ENCODE results near the gene DRC7. TPM values are rescaled to one million over a fixed set of nuclear protein-coding genes. Genes with fewer than 3 reads are reported as not detected.

Gene DRC7
- total RNA-seq, 4 donors from 2014 or later, result 0.22 to 7.1 TPM; not detected in 2

DNA sequence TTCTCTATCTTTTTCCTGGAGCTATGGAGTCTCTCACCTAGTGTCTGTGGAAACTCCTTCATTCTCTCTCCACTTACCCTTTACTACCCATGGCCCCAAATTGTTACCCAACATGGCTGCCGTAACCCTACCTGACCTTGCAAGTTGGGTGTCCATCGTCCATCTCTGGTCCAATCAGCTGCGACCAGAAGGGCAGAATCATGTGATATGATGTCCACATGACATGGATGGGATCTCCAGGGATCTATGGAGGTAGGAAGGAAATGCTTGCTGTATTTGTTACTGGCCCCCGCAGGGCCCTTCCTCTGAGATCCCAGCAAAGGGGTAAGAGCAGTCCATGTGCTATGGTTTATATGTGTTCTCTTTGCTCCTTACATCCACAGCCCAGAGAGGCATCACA is 8.0 kb upstream of the DRC7 start:
- H3K9me3 ChIP-seq, result no peaks in the 10 kb centered on the region
- no peaks in the 10 kb centered on the region for H3K36me3 ChIP-seq
- 73 to 75% methylated on average over 4 of the region's 4 CpGs for WGBS, 2 donors
- TF ChIP-seq POLR2A (IDR thresholded peaks at IDR 0.05), result no peak
- TF ChIP-seq, protein P1, sequence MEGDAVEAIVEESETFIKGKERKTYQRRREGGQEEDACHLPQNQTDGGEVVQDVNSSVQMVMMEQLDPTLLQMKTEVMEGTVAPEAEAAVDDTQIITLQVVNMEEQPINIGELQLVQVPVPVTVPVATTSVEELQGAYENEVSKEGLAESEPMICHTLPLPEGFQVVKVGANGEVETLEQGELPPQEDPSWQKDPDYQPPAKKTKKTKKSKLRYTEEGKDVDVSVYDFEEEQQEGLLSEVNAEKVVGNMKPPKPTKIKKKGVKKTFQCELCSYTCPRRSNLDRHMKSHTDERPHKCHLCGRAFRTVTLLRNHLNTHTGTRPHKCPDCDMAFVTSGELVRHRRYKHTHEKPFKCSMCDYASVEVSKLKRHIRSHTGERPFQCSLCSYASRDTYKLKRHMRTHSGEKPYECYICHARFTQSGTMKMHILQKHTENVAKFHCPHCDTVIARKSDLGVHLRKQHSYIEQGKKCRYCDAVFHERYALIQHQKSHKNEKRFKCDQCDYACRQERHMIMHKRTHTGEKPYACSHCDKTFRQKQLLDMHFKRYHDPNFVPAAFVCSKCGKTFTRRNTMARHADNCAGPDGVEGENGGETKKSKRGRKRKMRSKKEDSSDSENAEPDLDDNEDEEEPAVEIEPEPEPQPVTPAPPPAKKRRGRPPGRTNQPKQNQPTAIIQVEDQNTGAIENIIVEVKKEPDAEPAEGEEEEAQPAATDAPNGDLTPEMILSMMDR (IDR thresholded peaks at IDR 0.05), result no peak
- H3K27ac ChIP-seq, result no peak overlapping the region
- H3K4me1 ChIP-seq, result no peaks in the 10 kb centered on the region
- no peak for DNase-seq
- no peak overlapping the region for H3K4me3 ChIP-seq (replicated peaks in 1 of 3)
- no peaks in the 10 kb centered on the region for H3K27me3 ChIP-seq
- intact Hi-C loops (cut with DNase I), result no loop called here

DNA sequence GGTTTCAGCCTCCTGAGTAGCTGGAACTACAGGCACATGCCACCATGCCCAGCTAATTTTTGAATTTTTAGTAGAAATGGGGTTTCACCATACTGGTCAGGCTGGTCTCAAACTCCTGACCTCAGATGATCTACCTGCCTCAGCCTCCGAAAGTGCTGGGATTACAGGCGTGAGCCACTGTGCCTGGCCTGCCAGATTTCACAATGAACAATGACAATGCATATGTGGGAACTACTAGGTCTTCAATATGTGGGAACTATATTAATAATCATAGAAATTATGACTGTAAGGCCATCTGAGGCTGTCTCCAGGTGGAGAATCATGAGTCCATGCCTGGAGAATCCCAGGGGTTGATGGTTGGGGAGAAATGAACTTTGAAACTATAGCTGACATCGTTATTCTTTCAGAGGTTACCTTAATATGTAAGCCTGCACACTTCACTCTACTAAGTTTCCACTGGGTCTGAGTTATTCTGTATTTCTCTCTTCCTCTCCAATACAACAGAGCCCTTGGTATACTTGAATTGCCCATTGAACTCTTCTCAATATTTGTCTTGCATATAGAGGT is 7.2 kb upstream of the DRC7 start:
- no peak for TF ChIP-seq POLR2A (IDR thresholded peaks at IDR 0.05)
- TF ChIP-seq, protein P1 (IDR thresholded peaks at IDR 0.05), result no peak
- intact Hi-C loops (cut with DNase I), result no loop called here
- no peak overlapping the region for H3K27ac ChIP-seq
- no peak overlapping the region for H3K4me3 ChIP-seq (replicated peaks in 1 of 3)
- DNase-seq, result no peak
- no peaks in the 10 kb centered on the region for H3K27me3 ChIP-seq
- 89 to 98% methylated on average over 3 of the region's 3 CpGs for WGBS, 2 donors
- no peaks in the 10 kb centered on the region for H3K36me3 ChIP-seq
- no peaks in the 10 kb centered on the region for H3K4me1 ChIP-seq
- no peaks in the 10 kb centered on the region for H3K9me3 ChIP-seq

DNA sequence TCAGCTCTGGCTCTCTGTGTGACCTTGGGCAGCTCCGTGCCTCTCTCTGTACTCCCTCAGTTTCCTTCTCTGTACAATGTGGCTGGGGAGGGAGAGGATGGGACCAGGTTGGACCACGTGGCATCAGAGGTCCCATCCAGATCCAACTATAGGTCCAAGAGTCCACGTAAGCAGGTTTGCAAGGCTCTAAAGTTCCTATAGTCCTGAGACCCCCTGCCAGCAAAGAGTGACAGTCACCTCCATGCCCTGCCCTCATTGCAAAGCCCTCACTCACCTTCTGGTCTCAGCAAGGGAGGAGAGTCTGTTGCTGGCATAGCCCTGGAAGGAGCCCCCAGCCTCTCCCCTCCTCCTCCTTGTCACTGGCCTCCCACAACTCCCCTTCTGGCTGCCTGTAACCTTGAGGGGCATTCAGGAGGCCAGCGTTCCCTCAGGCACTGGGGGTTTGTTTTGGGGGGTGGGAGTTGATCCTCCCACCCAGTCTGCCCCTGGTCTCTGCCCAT is 6.1 kb upstream of the DRC7 start:
- no peaks in the 10 kb centered on the region for H3K36me3 ChIP-seq
- no peak for DNase-seq
- WGBS, 2 donors, result 75 to 83% methylated on average over 2 to 4 of the region's 4 CpGs
- no peak overlapping the region for H3K4me3 ChIP-seq (replicated peaks in 1 of 3)
- intact Hi-C loops (cut with DNase I), result no loop called here
- H3K27me3 ChIP-seq, result no peaks in the 10 kb centered on the region
- H3K9me3 ChIP-seq, result no peaks in the 10 kb centered on the region
- H3K4me1 ChIP-seq, result no peaks in the 10 kb centered on the region
- H3K27ac ChIP-seq, result no peak overlapping the region
- TF ChIP-seq, protein P1 (IDR thresholded peaks at IDR 0.05), result no peak
- TF ChIP-seq POLR2A (IDR thresholded peaks at IDR 0.05), result no peak

DNA sequence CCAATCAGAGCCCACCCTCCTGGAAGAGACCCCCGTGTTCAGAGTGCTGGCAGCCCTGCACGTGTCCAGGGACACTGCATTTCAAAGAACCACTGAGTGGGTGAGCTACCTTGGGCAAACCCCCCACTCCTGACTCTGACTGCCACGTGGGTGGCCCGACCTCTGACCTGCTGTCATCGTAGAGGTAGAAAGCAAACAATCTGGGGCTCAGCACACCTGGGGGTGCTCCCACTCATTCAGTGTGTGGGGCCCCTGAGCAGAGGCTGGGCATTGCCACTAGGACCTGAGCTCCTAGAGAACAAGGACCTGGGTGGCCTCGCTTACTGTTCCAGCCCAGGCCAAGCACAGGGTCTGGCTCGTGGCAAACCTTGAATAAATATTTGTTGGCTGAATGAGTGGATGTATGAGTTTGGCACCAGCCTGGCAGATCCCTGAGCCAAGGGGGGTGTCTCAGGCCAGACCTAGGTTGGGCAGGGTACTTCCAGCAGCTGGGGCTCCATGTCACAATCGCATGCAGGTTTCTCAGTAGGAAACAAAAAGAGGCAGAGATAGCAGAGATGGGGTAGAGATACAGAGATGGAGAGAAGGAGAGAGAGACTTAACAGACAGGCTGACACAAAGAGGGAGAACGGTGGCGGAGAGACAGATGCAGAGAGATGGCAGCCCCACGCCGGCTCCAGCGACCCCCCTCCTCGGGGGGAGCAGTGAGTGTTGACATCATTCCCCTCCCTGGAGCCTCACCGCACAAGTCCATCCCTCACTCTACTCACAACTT is 5.4 kb upstream of the DRC7 start:
- intact Hi-C loops (cut with DNase I), result no loop called here
- H3K4me3 ChIP-seq (replicated peaks in 1 of 3), result no peak overlapping the region
- no peaks in the 10 kb centered on the region for H3K27me3 ChIP-seq
- H3K4me1 ChIP-seq, result no peaks in the 10 kb centered on the region
- H3K36me3 ChIP-seq, result no peaks in the 10 kb centered on the region
- WGBS, 2 donors, result 50 to 53% methylated on average over 12 to 15 of the region's 15 CpGs
- TF ChIP-seq, protein P1 (IDR thresholded peaks at IDR 0.05), result no peak
- TF ChIP-seq POLR2A (IDR thresholded peaks at IDR 0.05), result no peak
- H3K27ac ChIP-seq, result no peak overlapping the region
- no peak for DNase-seq
- no peaks in the 10 kb centered on the region for H3K9me3 ChIP-seq

Measured in thyroid gland (tissue), 4 donors.